ENCODE data around the gene OAF. TPM values are rescaled to one million over a fixed set of nuclear protein-coding genes. Genes with fewer than 3 reads are reported as not detected.

Gene OAF
- total and polyA plus RNA-seq, 8 donors, result 21.6 to 88.3 (median 45.6) TPM

DNA sequence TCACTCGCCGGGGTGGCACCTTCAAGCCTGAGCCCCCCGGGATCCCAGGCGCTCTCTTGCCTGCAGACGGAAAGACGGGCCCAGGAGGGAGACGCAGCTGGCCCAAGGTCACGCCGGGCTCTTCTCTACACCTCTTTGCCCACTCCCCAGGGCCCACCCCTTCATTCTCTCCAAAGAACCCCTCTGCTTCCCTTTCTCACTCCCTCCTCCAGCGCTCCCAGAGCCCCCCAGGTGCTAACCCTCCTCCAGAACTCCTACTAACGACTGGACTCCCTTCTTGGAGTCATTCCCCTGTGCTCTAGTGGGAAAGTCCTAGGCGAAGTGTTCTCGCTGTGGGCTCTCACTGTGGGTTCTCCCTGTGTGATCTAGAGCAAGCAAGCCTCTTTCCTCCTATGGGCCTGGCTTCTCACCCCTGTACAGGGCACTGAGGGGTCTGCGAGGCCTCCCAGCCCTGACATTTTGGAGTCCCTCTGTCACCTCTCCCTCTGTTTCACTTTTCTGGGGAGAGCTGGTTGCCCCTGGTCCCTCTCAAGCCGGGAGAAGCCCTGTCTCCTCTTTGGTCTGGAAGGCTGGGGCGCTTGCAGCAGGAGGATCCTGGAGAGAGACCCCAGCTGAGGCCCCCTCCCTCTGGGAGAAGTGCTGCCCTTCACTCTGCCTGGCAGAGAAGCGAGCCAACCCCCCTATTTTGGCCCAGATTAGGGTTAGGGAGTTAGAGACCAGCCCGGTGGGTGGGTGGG lies 858 bp downstream of the OAF start:
- intact Hi-C loops (cut with DNase I), result no loop called here
- ATAC-seq (peak in 1 of 4 donors; percentile 3), DNase-seq (no peak), FAIRE-seq (no peak)
- H3K36me3 ChIP-seq, result no peaks in the 10 kb centered on the region
- peak overlapping the region; percentile 42 to 89 (median 74) for H3K27ac ChIP-seq
- H3K9me3 ChIP-seq, result no peaks in the 10 kb centered on the region
- TF ChIP-seq CTCF (IDR thresholded peaks at IDR 0.05), result no peak
- WGBS, 2 donors, result 8 to 10% methylated on average over 16 to 18 of the region's 18 CpGs
- H3K27me3 ChIP-seq, result no peaks in the 10 kb centered on the region
- peaks cover 13 to 59% (median 25%) of the 10 kb centered on the region in 3 donors for H3K4me1 ChIP-seq
- H3K4me3 ChIP-seq, result peak overlapping the region; percentile 48 to 76 (median 63)

GRCh38 chr11:120212259-120212878 lies 1.5 kb downstream of the OAF start:
- TF ChIP-seq CTCF (IDR thresholded peaks at IDR 0.05), result no peak
- Histone ChIP-seq H3K27me3 (no peaks in the 10 kb centered on the region), H3K4me3 (peak overlapping the region; percentile 48 to 76 (median 63)), H3K9me3 (no peaks in the 10 kb centered on the region), H3K27ac (peak overlapping the region in 2 of 4 donors; percentile 37 to 89), H3K4me1 (peaks cover 13 to 53% (median 24%) of the 10 kb centered on the region in 3 donors), H3K36me3 (no peaks in the 10 kb centered on the region)
- no peak for DNase-seq
- peak in 1 of 4 donors; percentile 1 for ATAC-seq
- intact Hi-C loops (cut with DNase I), result no loop called here
- 23 to 29% methylated on average over 13 of the region's 13 CpGs for WGBS, 2 donors
- FAIRE-seq, result no peak

- Histone ChIP-seq H3K9me3 (no peaks in the 10 kb centered on the region), H3K27me3 (no peaks in the 10 kb centered on the region), H3K4me3 (peak overlapping the region in 3 of 4 donors; percentile 52 to 76 (median 74)), H3K4me1 (peaks cover 13 to 51% (median 20%) of the 10 kb centered on the region in 3 donors), H3K27ac (peak overlapping the region in 2 of 4 donors; percentile 15 to 37), H3K36me3 (no peaks in the 10 kb centered on the region)
- no peak for FAIRE-seq
- intact Hi-C loops (cut with DNase I), result no loop called here
- no peak for TF ChIP-seq CTCF (IDR thresholded peaks at IDR 0.05)
- WGBS, 2 donors, result 35 to 57% methylated on average over 2 of the region's 2 CpGs
- DNase-seq, result no peak
- ATAC-seq, result no peak
Observed at GRCh38 chr11:120212926-120213325, 2.1 kb downstream of the OAF start.

DNA sequence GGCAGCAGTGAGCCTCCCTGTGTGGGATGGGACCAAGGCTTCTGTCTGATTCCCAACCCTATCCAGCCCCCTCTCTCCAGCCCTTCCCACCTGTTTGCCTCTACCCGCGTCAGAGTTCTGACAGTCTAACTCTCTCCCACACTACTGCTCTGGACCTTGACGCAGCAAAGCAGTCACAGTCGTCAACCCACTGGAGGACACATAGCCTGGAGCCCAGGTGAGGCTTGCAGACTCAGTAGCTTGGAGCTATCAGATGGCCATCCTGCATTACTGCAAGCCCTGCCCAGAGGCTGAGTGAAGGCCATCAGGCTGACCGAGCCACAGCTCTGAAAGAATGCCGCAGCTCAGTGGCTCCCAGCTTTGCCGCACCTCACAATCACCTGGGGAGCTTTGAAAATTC lies 3.7 kb downstream of the OAF start:
- no peak for TF ChIP-seq CTCF (IDR thresholded peaks at IDR 0.05)
- Histone ChIP-seq H3K9me3 (no peaks in the 10 kb centered on the region), H3K36me3 (no peaks in the 10 kb centered on the region), H3K4me1 (peaks cover 15 to 42% (median 20%) of the 10 kb centered on the region in 3 donors), H3K27me3 (no peaks in the 10 kb centered on the region), H3K27ac (no peak overlapping the region), H3K4me3 (no peak overlapping the region)
- no peak for DNase-seq
- intact Hi-C loops (cut with DNase I), result no loop called here
- no peak for FAIRE-seq
- 31 to 45% methylated on average over 7 of the region's 7 CpGs for WGBS, 2 donors
- ATAC-seq, result peak in 1 of 4 donors; percentile 5
